ENCODE data around the gene OLA1.
A peak's percentile ranks its signal among the peaks of the same experiment; 100 is the strongest.

Gene OLA1

GRCh38 chr2:174180165-174180724 is 68.1 kb downstream of the OLA1 start:
- DNase-seq (ENCODE audit: low read depth) = no peak

GRCh38 chr2:174177316-174177890 is 70.9 kb downstream of the OLA1 start:
- no peak for DNase-seq (ENCODE audit: low read depth)

- DNase-seq (ENCODE audit: low read depth) = peak; percentile 58
Measured at GRCh38 chr2:174176898-174177297, 71.4 kb downstream of the OLA1 start.

GRCh38 chr2:174174741-174175140 is 73.6 kb downstream of the OLA1 start:
- DNase-seq (ENCODE audit: low read depth) = no peak

DNA sequence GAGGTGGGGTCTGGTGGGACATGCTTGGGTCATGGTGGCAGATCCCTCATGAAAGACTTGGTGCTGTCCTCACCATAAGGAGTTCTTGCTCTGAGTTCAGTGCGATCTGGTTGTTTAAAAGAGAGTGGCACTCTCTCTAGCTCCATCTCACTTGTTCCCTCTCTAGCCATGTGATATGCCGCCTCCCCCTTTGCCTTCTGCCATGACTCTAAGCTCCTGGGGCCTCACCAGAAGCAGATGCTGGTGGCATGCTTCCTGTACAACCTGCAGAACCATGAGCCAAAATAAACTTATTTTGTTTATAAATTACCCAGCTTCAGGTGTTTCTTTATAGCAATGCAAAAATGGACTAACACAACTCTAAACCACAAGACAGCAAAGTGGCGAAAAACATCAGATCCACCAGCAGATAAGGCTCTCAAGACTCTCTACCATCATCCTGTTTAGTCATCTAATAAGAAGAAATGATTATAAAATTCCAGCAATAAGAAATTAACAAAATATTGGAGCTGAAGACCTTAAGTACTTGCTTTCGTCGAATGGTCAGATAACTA is 75.5 kb downstream of the OLA1 start:
- DNase-seq (ENCODE audit: low read depth) = no peak

- no peak for DNase-seq (ENCODE audit: low read depth)
Measured at GRCh38 chr2:174171686-174172445, 76.5 kb downstream of the OLA1 start.

DNA sequence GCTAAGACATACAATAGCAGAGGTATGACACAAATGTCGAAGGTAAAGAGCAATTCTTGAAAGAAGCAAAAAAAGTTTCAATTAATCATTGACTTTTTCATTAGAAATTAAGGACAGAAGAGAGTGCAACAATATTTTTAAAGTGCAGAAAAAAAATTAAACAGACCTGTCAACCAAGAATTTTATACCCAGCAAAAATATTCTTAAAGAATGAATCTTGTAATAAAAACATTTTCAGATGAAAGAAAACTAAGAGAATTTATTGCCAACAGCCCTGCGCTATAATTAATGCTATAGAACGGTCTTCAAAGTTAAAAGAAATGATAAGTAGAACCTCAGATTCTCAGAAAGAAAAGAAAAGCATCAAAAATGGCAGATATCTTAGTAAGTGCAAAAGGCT is 79.0 kb downstream of the OLA1 start:
- no peak for DNase-seq (ENCODE audit: low read depth)

GRCh38 chr2:174166261-174166660 is 82.1 kb downstream of the OLA1 start:
- no peak for DNase-seq (ENCODE audit: low read depth)

DNA sequence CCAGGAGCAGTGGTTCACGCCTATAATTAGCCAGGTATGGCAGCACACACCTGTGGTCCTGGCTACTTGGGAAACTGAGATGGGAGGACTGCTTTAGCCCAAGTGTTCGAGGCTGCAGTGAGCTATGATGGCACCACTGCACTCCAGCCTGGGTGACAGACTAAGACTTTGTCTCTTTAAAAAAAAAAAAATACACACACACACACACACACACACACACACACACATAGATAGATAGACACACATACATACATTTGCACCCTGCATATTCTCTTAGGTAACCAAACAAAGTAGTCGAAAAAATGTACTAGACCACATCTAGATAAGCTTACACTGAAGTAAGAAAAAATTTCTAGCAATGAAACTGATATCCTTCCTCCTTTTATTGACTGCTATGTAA is 86.8 kb downstream of the OLA1 start:
- no peak for DNase-seq (ENCODE audit: low read depth)

DNA sequence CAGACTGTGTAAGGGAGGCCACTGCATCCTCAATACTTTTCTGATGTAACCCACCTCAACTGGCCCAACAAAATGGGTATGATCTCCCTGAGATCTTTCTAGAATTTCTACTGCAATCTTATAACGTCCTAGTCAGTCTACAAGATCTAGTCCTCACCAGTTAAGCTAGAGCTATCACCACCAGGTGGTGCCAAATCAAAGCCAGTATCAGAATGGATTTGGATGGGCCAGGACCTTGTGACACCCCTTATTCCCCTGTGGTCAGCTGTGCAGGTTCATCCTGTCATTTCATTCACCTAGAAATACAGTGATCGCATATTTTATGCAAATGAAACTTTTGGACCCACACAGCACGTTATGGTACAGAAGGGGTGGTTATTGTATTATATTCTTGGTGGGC is 90.3 kb downstream of the OLA1 start:
- no peak for DNase-seq (ENCODE audit: low read depth)

DNA sequence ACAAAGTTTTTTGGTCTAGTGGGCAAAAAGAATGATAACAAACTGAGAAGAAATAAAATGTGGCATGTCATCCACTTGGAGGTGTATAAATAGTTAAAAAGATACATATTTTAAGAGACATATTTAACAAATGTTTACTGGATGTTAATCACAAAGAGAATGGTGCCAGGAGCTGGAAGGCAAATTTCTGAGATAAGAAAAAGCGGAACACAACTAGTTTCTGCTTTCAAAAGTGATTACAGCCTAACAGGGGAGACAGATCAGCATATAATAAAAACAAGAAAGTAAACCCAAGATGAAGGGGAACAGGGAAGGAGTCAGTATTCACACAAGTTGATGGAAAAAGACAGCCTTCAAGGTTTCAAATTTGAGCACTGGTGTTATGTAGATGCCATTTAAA is 91.3 kb downstream of the OLA1 start:
- DNase-seq (ENCODE audit: low read depth) = no peak

DNA sequence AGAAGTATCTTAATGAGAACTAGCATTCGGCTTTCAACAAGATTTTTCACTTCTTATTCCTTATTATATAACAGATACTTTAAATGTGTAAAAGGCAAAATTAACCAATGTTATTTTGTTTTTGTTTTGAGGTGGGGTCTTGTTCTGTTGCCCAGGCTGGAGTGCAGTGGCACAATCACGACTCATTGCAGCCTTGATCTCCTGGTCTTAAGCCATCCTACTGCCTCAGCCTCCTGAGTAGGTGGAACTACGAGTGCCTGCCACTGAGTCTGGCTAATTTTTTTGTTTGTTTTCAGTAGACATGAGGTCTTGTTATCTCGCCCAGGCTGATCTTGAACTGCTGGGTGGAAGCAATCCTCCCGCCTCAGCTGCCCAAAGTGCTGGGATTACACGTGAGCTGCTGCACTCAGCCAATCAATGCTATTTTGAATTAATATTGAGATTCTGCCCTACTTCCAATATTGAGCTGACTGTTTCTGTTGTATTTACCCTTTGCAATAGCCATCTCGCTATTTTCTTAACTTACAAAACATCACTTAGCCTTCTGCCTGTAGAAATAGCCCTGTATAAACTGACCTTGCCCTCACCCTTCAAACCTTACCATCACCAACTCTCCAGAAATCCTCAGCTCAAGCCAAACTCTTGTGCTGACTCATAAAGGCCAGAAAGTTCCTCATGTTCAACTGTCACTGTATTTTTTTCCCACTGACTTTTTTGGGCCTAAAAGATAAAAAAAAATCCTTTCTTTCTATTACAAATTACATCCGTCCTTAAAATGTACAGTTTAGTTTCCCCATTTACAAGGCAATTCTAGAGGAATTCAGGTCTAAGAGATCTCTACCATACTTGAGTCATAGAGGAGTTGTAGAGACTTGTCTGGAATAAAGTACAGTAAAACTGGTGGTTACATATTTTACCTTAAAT is 94.3 kb downstream of the OLA1 start:
- no peak for DNase-seq (ENCODE audit: low read depth)

- DNase-seq (ENCODE audit: low read depth) = no peak
Measured at GRCh38 chr2:174149530-174149929, 98.8 kb downstream of the OLA1 start.

- no peak for DNase-seq (ENCODE audit: low read depth)
Measured at GRCh38 chr2:174148833-174149232, 99.5 kb downstream of the OLA1 start.

DNA sequence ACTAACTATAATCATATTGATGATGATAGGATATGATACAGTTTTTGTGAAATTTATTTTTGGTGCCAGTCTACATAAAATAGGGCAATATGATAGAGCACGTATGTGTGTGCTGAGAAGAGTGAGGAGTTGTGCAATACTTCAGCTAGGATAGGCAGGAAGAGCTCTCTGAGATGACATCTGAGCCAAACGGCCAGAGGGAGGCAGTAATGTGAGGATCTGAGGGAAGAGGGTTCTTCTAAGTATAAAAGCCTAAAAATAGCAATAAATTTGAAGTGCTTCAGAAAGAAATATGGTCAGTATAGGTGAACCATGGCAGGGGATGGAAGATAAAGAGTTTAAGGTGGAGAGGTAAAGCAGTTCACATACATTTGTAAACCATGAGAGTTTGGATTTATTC is 102.5 kb downstream of the OLA1 start:
- no peak for DNase-seq (ENCODE audit: low read depth)

- no peak for DNase-seq (ENCODE audit: low read depth)
Measured at GRCh38 chr2:174142290-174142689, 106.0 kb downstream of the OLA1 start.

- DNase-seq (ENCODE audit: low read depth) = no peak
Measured at GRCh38 chr2:174138161-174138560, 110.2 kb downstream of the OLA1 start.

- no peak for DNase-seq (ENCODE audit: low read depth)
Measured at GRCh38 chr2:174135981-174136380, 112.4 kb downstream of the OLA1 start.

GRCh38 chr2:174125090-174125489 is 123.2 kb downstream of the OLA1 start:
- no peak for DNase-seq (ENCODE audit: low read depth)

DNA sequence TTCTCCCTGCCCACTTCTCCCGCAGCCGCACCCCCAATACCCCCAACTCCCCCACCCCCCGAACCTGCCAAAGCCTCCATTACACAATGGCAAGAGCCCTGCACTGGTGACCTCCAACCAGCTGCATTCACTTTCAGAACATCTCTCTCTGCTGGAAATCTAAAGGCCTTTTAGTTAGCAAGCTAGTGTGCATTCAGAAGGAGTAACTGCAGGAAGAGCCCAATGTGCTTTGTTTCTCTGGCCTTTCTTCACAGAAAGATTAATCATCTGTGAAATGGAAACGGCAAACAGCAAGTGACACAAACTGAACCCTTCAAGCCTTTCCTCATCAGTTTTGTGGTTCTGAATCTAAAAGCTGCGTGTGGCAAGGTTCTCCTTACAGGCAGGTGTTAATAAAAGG is 124.2 kb downstream of the OLA1 start:
- DNase-seq (ENCODE audit: low read depth) = no peak

DNA sequence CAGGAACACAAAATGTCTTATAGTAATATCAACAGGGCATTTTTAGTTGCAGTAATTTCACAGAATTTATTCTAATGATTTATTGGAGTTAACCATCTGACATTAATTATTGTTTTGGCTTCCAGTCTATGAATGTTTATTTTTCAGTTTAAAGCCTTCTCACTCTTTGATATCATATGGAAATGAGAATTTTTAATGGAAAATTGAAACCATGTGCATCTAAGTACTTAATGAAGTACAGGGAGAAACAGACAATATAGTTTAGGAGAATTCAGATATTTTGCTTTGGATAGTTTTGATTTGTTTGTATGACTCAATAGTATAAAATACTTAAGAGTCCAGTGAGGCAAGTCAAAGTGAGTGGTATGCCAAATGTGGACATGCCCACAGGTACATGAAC is 126.1 kb downstream of the OLA1 start:
- peak; percentile 11 for DNase-seq (ENCODE audit: low read depth)

DNA sequence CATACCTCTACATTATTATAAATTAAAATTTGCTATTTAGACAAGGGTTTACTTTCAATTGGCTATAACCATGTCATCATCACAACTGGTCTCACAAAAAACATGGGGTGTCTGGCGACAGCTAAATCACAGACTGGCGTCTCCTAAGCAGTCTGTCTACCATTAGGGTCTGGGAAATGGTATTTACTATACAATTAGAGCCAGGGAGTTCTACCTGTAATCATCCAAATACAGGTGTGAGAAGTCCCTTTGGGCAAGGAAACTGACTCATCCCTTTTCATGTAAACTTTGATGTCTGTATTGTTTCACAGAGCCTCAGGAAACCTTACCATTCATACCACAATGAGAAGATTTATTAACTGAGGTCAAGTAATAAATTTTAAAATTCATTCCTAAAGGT is 126.7 kb downstream of the OLA1 start:
- no peak for DNase-seq (ENCODE audit: low read depth)
